Liver (tissue), 9 donors: Measurements from ENCODE around the gene TIPIN. TPM values are rescaled to one million over a fixed set of nuclear protein-coding genes. Genes with fewer than 3 reads are reported as not detected.
"Not testable (repeated sequence)": the region's sequence is repeated elsewhere in the genome, so short reads cannot be mapped to it uniquely, and the experiment has no call there.

Experiments
- DNase-seq: peaks from one replicate; pipeline ENCODE4 v3.0.0-alpha.2; 2017; ENCODE audit warnings: low spot score
- H3K27ac ChIP-seq, 2 donors: one replicate each; pipeline ENCODE4 v1.7.0; 2013; ENCODE audit warnings: inconsistent platforms in 2 of 2, low read length in 2 of 2, control low read depth in 1 of 2, low read depth in 1 of 2, mild to moderate bottlenecking in 1 of 2
- H3K27me3 ChIP-seq, 4 donors: one replicate each; pipeline versions ENCODE4 v1.6.1 to v1.7.0; 2013; ENCODE audit warnings: low read length in 3 of 4, inconsistent platforms in 1 of 4, mild to moderate bottlenecking in 1 of 4, moderate library complexity in 1 of 4; ENCODE audit not compliant: control insufficient read depth in 4 of 4, insufficient read depth in 4 of 4
- H3K36me3 ChIP-seq, 4 donors: one replicate each; pipeline versions ENCODE4 v1.6.1 to v1.7.0; 2013; ENCODE audit warnings: low read length in 3 of 4, mild to moderate bottlenecking in 3 of 4, low read depth in 1 of 4, moderate library complexity in 1 of 4; ENCODE audit not compliant: control insufficient read depth in 4 of 4, insufficient read depth in 3 of 4
- H3K4me1 ChIP-seq, 4 donors: one replicate each; pipeline versions ENCODE4 v1.6.1 to v1.7.0; 2013; ENCODE audit warnings: low read length in 3 of 4, mild to moderate bottlenecking in 3 of 4, moderate library complexity in 1 of 4; ENCODE audit not compliant: control insufficient read depth in 4 of 4, insufficient read depth in 4 of 4
- H3K4me3 ChIP-seq, 3 donors: one replicate each; pipeline versions ENCODE4 v1.6.1 to v1.7.0; 2013; ENCODE audit warnings: low read length in 3 of 3, control low read depth in 1 of 3, low read depth in 1 of 3, mild to moderate bottlenecking in 1 of 3
- H3K9ac ChIP-seq, 2 donors: one replicate each; pipeline ENCODE4 v1.7.0; 2013; ENCODE audit warnings: low read length in 2 of 2, mild to moderate bottlenecking in 2 of 2, moderate library complexity in 2 of 2, control low read depth in 1 of 2, low read depth in 1 of 2
- H3K9me3 ChIP-seq, 4 donors: one replicate each; pipeline versions ENCODE4 v1.6.1 to v1.7.0; 2013; ENCODE audit warnings: low read length in 3 of 4; ENCODE audit not compliant: control insufficient read depth in 4 of 4
- EGR1 ChIP-seq, 2 donors: IDR thresholded peaks; 2 replicates each; pipeline ENCODE4 v1.6.1; 2016 to 2018; ENCODE audit warnings: antibody characterized with exemption in 2 of 2, low read depth in 2 of 2
- FOXA1 ChIP-seq: IDR thresholded peaks from 2 replicates; pipeline ENCODE4 v1.6.1; 2016; ENCODE audit warnings: antibody characterized with exemption
- FOXA2 ChIP-seq: IDR thresholded peaks from 2 replicates; pipeline ENCODE4 v1.6.1; 2016; ENCODE audit warnings: antibody characterized with exemption
- GABPA ChIP-seq, 2 donors: IDR thresholded peaks in 1 of 2; conservative IDR thresholded peaks in 1 of 2; 2 replicates each; pipeline ENCODE4 v1.6.1; 2016; ENCODE audit warnings: antibody characterized with exemption in 2 of 2, mild to moderate bottlenecking in 1 of 2, moderate library complexity in 1 of 2
- HNF4A ChIP-seq, 2 donors: conservative IDR thresholded peaks; 2 replicates each; pipeline ENCODE4 v1.6.1; 2016; ENCODE audit warnings: antibody characterized with exemption in 2 of 2, mild to moderate bottlenecking in 2 of 2
- HNF4G ChIP-seq: IDR thresholded peaks from 2 replicates; pipeline ENCODE4 v1.6.1; 2016; ENCODE audit warnings: antibody characterized with exemption
- JUND ChIP-seq, 2 donors: IDR thresholded peaks; 2 replicates each; pipeline ENCODE4 v1.6.1; 2016; ENCODE audit warnings: antibody characterized with exemption in 2 of 2
- NR2F2 ChIP-seq: IDR thresholded peaks from 2 replicates; pipeline ENCODE4 v1.6.1; 2016; ENCODE audit warnings: antibody characterized with exemption
- RAD21 ChIP-seq, 2 donors: IDR thresholded peaks; 2 replicates each; pipeline ENCODE4 v1.6.1; 2016; ENCODE audit warnings: antibody characterized with exemption in 2 of 2, mild to moderate bottlenecking in 2 of 2
- RXRA ChIP-seq, 2 donors: IDR thresholded peaks; 2 replicates each; pipeline ENCODE4 v1.6.1; 2017 to 2018; ENCODE audit warnings: antibody characterized with exemption in 2 of 2, mild to moderate bottlenecking in 1 of 2
- SP1 ChIP-seq: IDR thresholded peaks from 2 replicates; pipeline ENCODE4 v1.6.1; 2018; ENCODE audit warnings: antibody characterized with exemption, mild to moderate bottlenecking
- TAF1 ChIP-seq: conservative IDR thresholded peaks from 2 replicates; pipeline ENCODE4 v1.6.1; 2016; ENCODE audit warnings: antibody characterized with exemption, mild to moderate bottlenecking
- YY1 ChIP-seq: IDR thresholded peaks from 2 replicates; pipeline ENCODE4 v1.6.1; 2016; ENCODE audit warnings: antibody characterized with exemption, mild to moderate bottlenecking
- WGBS: extraction: QIAGEN DNeasy Blood & Tissue Kit; methylation state at CpG from one replicate; pipeline ENCODE4 v1.1.7; 2013; 5-methylcytosine and 5-hydroxymethylcytosine counted together
- polyA plus RNA-seq, 2 donors: library from polyadenylated mRNA; stranded (reverse) in 1 of 2; unstranded in 1 of 2; fragments of 200-250 nt in 1 of 2; fragments of >200 nt in 1 of 2; fragmentation: Nextera tagmentation in 1 of 2; extraction: Ambion mirVana in 1 of 2; gene quantifications; one replicate each; pipeline versions ENCODE4 v1.2.1 to v1.2.3, GENCODE V29; 2013 to 2015
- total RNA-seq, 2 donors: library from RNA; depleted of rRNA; stranded (reverse); fragments of >200 nt; gene quantifications; one replicate each; pipeline ENCODE4 v1.2.3, GENCODE V29; 2014
- TF ChIP-seq, protein P1 (sequence below): IDR thresholded peaks from 2 replicates; pipeline ENCODE4 v1.6.1; 2016; ENCODE audit warnings: antibody characterized with exemption, mild to moderate bottlenecking
- TF ChIP-seq, protein P2 (sequence below): IDR thresholded peaks from 2 replicates; pipeline ENCODE4 v1.6.1; 2016; ENCODE audit warnings: antibody characterized with exemption
- TF ChIP-seq, protein P3 (sequence below): IDR thresholded peaks from 2 replicates; pipeline ENCODE4 v1.6.1; 2016; ENCODE audit warnings: antibody characterized with exemption
- TF ChIP-seq, protein P4 (sequence below): IDR thresholded peaks from 2 replicates; pipeline ENCODE4 v1.6.1; 2016; ENCODE audit warnings: antibody characterized with exemption
- TF ChIP-seq, protein P5 (sequence below): fragments of 150-350 bp; IDR thresholded peaks from 2 replicates; pipeline ENCODE4 v1.5.1; 2017; ENCODE audit warnings: improper control_type of control experiment, low read depth, low read length; ENCODE audit not compliant: missing input control
- donor health status: healthy.
- donor health status: healthy.
- donor health status: healthy.
- donor health status: healthy.
- donor health status: healthy.

The TIPIN gene
- total and polyA plus RNA-seq, 4 donors = 2.2 to 5.9 (median 2.6) TPM

DNA sequence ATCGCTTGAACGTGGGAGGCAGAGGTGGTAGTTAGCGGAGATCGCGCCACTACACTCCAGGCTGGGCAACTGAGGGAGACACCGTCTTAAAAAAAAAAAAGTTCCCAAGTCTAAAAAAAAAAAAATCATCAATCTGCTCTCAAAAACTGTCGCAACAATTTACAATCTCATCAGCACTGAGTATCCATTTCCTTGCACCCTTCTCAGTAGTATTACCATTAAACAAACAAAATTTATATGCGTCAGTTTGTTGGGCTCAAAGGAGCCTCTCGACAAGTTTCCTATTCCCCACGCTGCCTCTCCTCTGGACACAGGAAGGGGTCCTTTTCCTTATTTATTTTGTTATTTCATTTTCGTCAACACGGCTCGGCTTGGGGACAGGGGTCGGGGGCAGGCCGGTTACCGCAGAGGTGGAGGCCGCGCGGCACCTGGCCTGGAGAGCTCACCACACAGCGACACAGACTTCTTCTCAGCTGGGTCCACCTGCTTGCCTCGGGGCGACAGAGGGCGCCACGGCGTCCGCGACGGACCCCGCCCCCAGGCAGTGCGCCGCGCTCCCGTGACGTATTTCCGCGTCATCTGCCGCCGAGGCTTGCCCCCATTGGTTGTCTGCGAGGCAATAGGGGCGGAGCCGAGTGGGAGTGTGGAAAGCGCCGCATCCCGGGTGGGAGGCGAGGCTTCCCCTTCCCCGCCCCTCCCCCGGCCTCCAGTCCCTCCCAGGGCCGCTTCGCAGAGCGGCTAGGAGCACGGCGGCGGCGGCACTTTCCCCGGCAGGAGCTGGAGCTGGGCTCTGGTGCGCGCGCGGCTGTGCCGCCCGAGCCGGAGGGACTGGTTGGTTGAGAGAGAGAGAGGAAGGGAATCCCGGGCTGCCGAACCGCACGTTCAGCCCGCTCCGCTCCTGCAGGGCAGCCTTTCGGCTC is 30.0 kb upstream of the TIPIN start, which contains the start of gene MAP2K1:
MAP2K1 (plus strand) TSS at position 709 of the 920 bp plus-strand sequence. CDS start 436 bp downstream, outside the sequence.
- H3K36me3 ChIP-seq = peaks cover 0 to 3% (median under 1%) of the 10 kb centered on the region in 4 donors
- H3K9ac ChIP-seq = peak within 1 kb of the TSS; percentile 88 to 91
- H3K27ac ChIP-seq = peak within 1 kb of the TSS; percentile 69 to 90
- WGBS = 4% methylated on average over 69 of the region's 69 CpGs
- peak within 1 kb of the TSS; percentile 62 to 98 (median 82) for H3K4me3 ChIP-seq
- DNase-seq = peak; percentile 98
- H3K4me1 ChIP-seq = peaks cover 10 to 22% (median 16%) of the 10 kb centered on the region in 4 donors
- no peaks in the 10 kb centered on the region for H3K9me3 ChIP-seq
- TF ChIP-seq, protein P1, sequence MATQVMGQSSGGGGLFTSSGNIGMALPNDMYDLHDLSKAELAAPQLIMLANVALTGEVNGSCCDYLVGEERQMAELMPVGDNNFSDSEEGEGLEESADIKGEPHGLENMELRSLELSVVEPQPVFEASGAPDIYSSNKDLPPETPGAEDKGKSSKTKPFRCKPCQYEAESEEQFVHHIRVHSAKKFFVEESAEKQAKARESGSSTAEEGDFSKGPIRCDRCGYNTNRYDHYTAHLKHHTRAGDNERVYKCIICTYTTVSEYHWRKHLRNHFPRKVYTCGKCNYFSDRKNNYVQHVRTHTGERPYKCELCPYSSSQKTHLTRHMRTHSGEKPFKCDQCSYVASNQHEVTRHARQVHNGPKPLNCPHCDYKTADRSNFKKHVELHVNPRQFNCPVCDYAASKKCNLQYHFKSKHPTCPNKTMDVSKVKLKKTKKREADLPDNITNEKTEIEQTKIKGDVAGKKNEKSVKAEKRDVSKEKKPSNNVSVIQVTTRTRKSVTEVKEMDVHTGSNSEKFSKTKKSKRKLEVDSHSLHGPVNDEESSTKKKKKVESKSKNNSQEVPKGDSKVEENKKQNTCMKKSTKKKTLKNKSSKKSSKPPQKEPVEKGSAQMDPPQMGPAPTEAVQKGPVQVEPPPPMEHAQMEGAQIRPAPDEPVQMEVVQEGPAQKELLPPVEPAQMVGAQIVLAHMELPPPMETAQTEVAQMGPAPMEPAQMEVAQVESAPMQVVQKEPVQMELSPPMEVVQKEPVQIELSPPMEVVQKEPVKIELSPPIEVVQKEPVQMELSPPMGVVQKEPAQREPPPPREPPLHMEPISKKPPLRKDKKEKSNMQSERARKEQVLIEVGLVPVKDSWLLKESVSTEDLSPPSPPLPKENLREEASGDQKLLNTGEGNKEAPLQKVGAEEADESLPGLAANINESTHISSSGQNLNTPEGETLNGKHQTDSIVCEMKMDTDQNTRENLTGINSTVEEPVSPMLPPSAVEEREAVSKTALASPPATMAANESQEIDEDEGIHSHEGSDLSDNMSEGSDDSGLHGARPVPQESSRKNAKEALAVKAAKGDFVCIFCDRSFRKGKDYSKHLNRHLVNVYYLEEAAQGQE = peak; percentile 87
- TF ChIP-seq, protein P2, sequence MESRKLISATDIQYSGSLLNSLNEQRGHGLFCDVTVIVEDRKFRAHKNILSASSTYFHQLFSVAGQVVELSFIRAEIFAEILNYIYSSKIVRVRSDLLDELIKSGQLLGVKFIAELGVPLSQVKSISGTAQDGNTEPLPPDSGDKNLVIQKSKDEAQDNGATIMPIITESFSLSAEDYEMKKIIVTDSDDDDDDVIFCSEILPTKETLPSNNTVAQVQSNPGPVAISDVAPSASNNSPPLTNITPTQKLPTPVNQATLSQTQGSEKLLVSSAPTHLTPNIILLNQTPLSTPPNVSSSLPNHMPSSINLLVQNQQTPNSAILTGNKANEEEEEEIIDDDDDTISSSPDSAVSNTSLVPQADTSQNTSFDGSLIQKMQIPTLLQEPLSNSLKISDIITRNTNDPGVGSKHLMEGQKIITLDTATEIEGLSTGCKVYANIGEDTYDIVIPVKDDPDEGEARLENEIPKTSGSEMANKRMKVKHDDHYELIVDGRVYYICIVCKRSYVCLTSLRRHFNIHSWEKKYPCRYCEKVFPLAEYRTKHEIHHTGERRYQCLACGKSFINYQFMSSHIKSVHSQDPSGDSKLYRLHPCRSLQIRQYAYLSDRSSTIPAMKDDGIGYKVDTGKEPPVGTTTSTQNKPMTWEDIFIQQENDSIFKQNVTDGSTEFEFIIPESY = peak; percentile 15
- peak in 1 of 2 donors; percentile 31 for TF ChIP-seq EGR1 (IDR thresholded peaks at IDR 0.05; ENCODE audit: low read depth in 2 of 2)
- TF ChIP-seq HNF4G = no peak
- TF ChIP-seq RXRA (IDR thresholded peaks at IDR 0.05) = peak in 1 of 2 donors; percentile 55
- TF ChIP-seq JUND (IDR thresholded peaks at IDR 0.05) = peak; percentile 11 to 42
- TF ChIP-seq, protein P3, sequence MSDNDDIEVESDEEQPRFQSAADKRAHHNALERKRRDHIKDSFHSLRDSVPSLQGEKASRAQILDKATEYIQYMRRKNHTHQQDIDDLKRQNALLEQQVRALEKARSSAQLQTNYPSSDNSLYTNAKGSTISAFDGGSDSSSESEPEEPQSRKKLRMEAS = peak; percentile 80
- TF ChIP-seq YY1 = peak; percentile 81
- TF ChIP-seq GABPA (IDR thresholded peaks at IDR 0.05 in 1 of 2, conservative IDR thresholded peaks at IDR 0.05 in 1 of 2) = peak in 1 of 2 donors; percentile 86
- TF ChIP-seq FOXA1 = peak; percentile 50
- TF ChIP-seq, protein P4, sequence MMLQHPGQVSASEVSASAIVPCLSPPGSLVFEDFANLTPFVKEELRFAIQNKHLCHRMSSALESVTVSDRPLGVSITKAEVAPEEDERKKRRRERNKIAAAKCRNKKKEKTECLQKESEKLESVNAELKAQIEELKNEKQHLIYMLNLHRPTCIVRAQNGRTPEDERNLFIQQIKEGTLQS = no peak
- TF ChIP-seq, protein P5, sequence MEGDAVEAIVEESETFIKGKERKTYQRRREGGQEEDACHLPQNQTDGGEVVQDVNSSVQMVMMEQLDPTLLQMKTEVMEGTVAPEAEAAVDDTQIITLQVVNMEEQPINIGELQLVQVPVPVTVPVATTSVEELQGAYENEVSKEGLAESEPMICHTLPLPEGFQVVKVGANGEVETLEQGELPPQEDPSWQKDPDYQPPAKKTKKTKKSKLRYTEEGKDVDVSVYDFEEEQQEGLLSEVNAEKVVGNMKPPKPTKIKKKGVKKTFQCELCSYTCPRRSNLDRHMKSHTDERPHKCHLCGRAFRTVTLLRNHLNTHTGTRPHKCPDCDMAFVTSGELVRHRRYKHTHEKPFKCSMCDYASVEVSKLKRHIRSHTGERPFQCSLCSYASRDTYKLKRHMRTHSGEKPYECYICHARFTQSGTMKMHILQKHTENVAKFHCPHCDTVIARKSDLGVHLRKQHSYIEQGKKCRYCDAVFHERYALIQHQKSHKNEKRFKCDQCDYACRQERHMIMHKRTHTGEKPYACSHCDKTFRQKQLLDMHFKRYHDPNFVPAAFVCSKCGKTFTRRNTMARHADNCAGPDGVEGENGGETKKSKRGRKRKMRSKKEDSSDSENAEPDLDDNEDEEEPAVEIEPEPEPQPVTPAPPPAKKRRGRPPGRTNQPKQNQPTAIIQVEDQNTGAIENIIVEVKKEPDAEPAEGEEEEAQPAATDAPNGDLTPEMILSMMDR = peak; percentile 51
- peak; percentile 66 to 78 for TF ChIP-seq RAD21 (IDR thresholded peaks at IDR 0.05)
- TF ChIP-seq SP1 = peak; percentile 88
- TF ChIP-seq HNF4A (conservative IDR thresholded peaks at IDR 0.05) = peak in 1 of 2 donors; percentile 42
- TF ChIP-seq TAF1 = peak; percentile 90
- TF ChIP-seq FOXA2 = no peak
- TF ChIP-seq NR2F2 = no peak
- H3K27me3 ChIP-seq = no peaks in the 10 kb centered on the region

DNA sequence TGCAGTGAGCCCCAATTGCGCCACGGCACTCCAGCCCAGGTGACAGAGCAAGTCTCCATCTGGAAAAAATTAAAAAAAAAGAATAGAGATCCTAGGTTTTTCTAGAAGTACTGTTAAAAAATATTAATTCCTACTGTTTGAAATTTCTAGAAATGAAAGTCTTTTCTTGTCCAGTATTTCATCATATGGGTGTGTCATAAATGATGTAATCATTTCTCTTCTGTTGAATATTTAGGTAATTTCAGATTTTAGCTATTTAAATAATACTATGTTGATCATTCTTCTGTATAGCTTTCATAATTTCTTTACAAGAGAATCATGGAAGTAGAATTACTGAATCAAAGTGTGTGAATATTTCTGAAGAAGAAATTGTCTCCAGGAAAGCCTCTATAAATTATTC is 24.9 kb upstream of the TIPIN start:
- H3K9ac ChIP-seq, DNase-seq, H3K4me1 ChIP-seq, H3K9me3 ChIP-seq, H3K4me3 ChIP-seq, H3K27me3 ChIP-seq, H3K36me3 ChIP-seq, H3K27ac ChIP-seq: not testable (repeated sequence)
- WGBS = 100% methylated on average over 2 of the region's 2 CpGs
